LNCaP clone FGC (cell line): ENCODE measurements around the gene IFT172.

Experiments used
- DNase-seq: peaks from one replicate; pipeline ENCODE4 v3.0.0-alpha.2; 2011; ENCODE audit warnings: low read depth
- H3K4me3 ChIP-seq: 2 replicates; pipeline ENCODE4 v1.5.1; 2011; ENCODE audit warnings: mild to moderate bottlenecking, low read depth, low read length, control low read depth
- TF ChIP-seq, protein P1 (sequence below): IDR thresholded peaks from 2 replicates; pipeline ENCODE4 v1.5.1; 2012; ENCODE audit warnings: mild to moderate bottlenecking; ENCODE audit not compliant: control insufficient read depth, insufficient read depth; ENCODE audit errors: extremely low read depth

IFT172 gene

GRCh38 chr2:27412419-27413152, 77.0 kb downstream of the IFT172 start:
- DNase-seq = no peak
- no peak overlapping the region for H3K4me3 ChIP-seq

DNA sequence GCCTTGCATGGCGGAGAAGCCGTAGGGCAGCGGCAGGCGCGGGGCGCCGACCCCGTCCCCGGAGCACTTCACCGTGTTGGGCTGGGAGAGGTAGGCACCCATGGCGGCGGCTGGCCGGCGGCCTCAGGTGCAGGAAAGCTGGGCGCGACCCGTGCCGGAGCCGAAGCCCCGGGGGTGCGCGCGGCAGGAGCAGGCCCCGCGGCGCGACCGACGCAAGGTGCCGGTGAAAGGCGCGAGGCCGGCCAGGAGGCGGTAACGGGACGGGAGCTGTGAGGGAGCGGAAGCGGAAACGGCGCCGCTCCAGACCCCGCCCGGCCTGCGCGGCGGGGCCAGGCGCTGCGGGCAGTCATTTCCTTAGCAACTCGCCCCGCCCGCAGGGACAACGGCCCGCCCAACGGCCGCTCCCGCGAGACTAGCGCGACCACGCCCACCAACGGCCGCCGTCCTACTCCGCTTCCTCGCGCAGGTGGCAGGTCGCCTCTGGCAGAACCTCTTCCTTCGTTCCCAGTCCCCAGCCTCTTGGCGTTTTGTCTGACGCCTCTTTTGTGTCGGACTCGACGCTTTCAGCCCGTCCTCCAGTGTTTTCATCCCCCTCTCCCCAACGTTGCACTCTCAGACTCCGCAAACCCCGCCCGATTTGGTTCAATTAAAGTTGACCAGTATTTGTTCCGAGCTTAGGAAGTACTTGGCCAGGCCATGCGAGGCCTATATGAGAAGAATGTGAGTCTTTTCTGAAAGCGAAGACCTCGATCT, 80.0 kb downstream of the IFT172 start, which contains the start of gene PPM1G:
Gene PPM1G, minus strand, starts transcription at position 271 of the 753 bp plus-strand sequence. Its CDS starts 169 bp downstream, at position 102.
- DNase-seq = peak; percentile 74
- TF ChIP-seq, protein P1, sequence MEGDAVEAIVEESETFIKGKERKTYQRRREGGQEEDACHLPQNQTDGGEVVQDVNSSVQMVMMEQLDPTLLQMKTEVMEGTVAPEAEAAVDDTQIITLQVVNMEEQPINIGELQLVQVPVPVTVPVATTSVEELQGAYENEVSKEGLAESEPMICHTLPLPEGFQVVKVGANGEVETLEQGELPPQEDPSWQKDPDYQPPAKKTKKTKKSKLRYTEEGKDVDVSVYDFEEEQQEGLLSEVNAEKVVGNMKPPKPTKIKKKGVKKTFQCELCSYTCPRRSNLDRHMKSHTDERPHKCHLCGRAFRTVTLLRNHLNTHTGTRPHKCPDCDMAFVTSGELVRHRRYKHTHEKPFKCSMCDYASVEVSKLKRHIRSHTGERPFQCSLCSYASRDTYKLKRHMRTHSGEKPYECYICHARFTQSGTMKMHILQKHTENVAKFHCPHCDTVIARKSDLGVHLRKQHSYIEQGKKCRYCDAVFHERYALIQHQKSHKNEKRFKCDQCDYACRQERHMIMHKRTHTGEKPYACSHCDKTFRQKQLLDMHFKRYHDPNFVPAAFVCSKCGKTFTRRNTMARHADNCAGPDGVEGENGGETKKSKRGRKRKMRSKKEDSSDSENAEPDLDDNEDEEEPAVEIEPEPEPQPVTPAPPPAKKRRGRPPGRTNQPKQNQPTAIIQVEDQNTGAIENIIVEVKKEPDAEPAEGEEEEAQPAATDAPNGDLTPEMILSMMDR = no peak

More at GRCh38 chr2:27412419-27413152, 77.0 kb downstream of the IFT172 start:
- TF ChIP-seq, protein P1 = no peak

GRCh38 chr2:27408601-27409320, 80.8 kb downstream of the IFT172 start:
- peak overlapping the region; percentile 94 for H3K4me3 ChIP-seq
- TF ChIP-seq, protein P1 = no peak
- DNase-seq = no peak

More for the DNA sequence above, 80.0 kb downstream of the IFT172 start, which contains the start of gene PPM1G:
- peak within 1 kb of the TSS; percentile 94 for H3K4me3 ChIP-seq

DNA sequence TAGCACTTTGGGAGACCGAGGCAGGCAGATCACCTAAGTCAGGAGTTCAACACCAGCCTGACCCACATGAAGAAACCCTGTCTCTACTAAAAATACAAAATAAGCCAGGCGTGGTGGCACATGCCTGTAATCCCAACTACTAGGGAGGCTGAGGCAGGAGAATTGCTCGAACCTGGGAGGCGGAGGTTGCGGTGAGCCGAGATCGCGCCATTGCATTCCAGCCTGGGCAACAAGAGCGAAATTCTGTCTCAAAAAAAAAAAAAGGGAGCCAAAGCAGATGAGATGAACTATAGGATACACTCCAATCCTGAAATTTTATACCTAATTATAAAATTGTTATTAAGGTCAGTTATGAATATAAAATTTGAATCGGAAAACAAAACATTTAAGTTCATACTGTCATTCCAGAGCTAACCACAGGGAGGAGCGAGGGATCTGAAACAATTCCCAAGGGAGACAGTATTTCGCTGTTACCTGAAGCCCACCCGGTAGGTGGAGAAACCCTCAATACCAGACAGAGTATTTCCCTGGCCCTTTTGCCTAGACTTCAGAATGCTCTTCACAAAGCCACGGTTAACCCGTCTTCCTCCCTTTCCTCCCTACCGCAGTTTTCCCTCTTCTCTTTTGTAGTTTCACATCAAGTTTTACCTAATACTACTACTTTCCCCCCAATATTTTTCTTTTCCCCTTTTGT, 81.6 kb downstream of the IFT172 start:
- DNase-seq = no peak
- peak overlapping the region; percentile 94 for H3K4me3 ChIP-seq
- TF ChIP-seq, protein P1 = peak; percentile 51

DNA sequence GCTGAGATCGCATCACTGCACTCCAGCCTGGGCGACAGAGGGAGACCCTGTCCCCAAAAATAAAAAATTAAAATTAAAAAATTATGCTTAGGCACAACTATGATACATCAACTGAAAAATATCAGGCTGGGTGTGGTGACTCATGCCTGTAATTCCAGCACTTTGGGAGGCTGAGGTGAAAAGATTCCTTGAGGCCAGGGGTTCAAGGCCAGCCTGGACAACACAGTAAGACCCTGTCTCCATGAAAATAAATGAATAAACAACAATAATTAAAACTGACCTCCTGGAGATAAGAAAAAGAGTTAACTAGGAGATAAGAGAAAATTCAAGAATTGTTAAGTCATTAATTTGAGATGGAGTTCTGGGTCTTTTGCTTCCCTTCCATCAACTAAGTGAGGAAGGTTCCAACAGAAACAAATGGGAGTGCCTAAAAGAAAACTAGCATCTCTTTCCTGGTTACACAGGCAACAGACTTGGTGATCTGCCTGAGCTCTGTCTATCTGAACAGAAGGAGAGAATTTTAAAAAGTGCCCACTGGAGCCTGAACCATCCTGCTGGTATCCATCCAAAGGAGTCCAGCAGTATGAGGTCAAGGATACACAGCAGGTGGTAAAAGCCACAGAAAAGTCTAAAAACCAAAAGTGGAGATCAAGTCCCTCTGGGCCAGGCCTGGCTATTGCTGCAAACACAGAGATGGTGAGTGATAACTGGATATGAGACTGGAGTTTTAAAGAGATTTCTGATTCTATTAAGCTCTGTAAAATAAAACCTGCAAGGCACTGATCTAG, 89.0 kb downstream of the IFT172 start:
- no peak for DNase-seq
- no peak overlapping the region for H3K4me3 ChIP-seq
- TF ChIP-seq, protein P1 = no peak
